Lung (tissue), 12 donors: Measurements from ENCODE around the gene ECI2. TPM values are rescaled to one million over a fixed set of nuclear protein-coding genes. Genes with fewer than 3 reads are reported as not detected.

ENCODE experiments used
- ATAC-seq: fragments of 200-7000 bp; cut with Tn5 transposase; one replicate; pipeline ENCODE4 v1.9.1; 2020; ENCODE audit warnings: moderate number of reproducible peaks; ENCODE audit not compliant: insufficient read depth, low FRiP score
- DNase-seq, 3 donors: peaks; one replicate each; pipeline ENCODE4 v3.0.0-alpha.2; 2013 to 2017
- H3K27ac ChIP-seq, 2 donors: one replicate each; pipeline ENCODE4 v1.5.1; 2013; ENCODE audit warnings: mild to moderate bottlenecking in 2 of 2, moderate library complexity in 2 of 2, control low read depth in 1 of 2, inconsistent platforms in 1 of 2, low read depth in 1 of 2, low read length in 1 of 2
- H3K27me3 ChIP-seq, 3 donors: one replicate each; pipeline ENCODE4 v1.5.1; 2013; ENCODE audit warnings: low read length in 2 of 3; ENCODE audit not compliant: control insufficient read depth in 3 of 3, insufficient read depth in 3 of 3
- H3K36me3 ChIP-seq, 4 donors: one replicate each; pipeline ENCODE4 v1.5.1; 2013; ENCODE audit warnings: low read length in 4 of 4, mild to moderate bottlenecking in 1 of 4, moderate library complexity in 1 of 4; ENCODE audit not compliant: control insufficient read depth in 4 of 4, insufficient read depth in 4 of 4
- H3K4me1 ChIP-seq, 5 donors: one replicate each; pipeline ENCODE4 v1.5.1; 2013; ENCODE audit warnings: low read length in 5 of 5, mild to moderate bottlenecking in 2 of 5, moderate library complexity in 1 of 5; ENCODE audit not compliant: control insufficient read depth in 5 of 5, insufficient read depth in 5 of 5
- H3K4me3 ChIP-seq: one replicate; pipeline ENCODE4 v1.5.1; 2013; ENCODE audit warnings: mild to moderate bottlenecking, control low read depth, moderate library complexity
- H3K9ac ChIP-seq, 2 donors: one replicate each; pipeline ENCODE4 v1.5.1; 2013; ENCODE audit warnings: low read length in 2 of 2, control low read depth in 1 of 2; ENCODE audit not compliant: insufficient read depth in 1 of 2
- H3K9me3 ChIP-seq, 4 donors: one replicate each; pipeline ENCODE4 v1.5.1; 2013; ENCODE audit warnings: low read length in 3 of 4, mild to moderate bottlenecking in 1 of 4, moderate library complexity in 1 of 4; ENCODE audit not compliant: control insufficient read depth in 4 of 4, insufficient read depth in 3 of 4
- WGBS, 2 donors: extraction: QIAGEN DNeasy Blood & Tissue Kit; methylation state at CpG; one replicate each; pipeline ENCODE4 v1.1.7; 2013; 5-methylcytosine and 5-hydroxymethylcytosine counted together
- polyA plus RNA-seq, 2 donors: library from polyadenylated mRNA; stranded (reverse); fragments of 200-250 nt; gene quantifications; one replicate each; pipeline ENCODE4 v1.2.1, GENCODE V29; 2013
- total RNA-seq, 2 donors: library from RNA; depleted of rRNA in 1 of 2; stranded (reverse); fragments of >200 nt in 1 of 2; gene quantifications; one replicate each; pipeline ENCODE4 v1.2.1, GENCODE V29; 2014 to 2021
- TF ChIP-seq, protein P1 (sequence below): IDR thresholded peaks from 2 replicates; pipeline ENCODE4 v1.5.1; 2012; ENCODE audit warnings: mild to moderate bottlenecking; ENCODE audit errors: control extremely low read depth, extremely low read depth
- donor health status: control.
- donor health status: control.
- donor health status: Bipolar disorder and iron deficiency.
- donor health status: healthy.
- donor health status: DM: yes; HTN: yes; CAD: no.

Gene ECI2
- total and polyA plus RNA-seq, 4 donors: 18.9 to 68.0 (median 35.1) TPM

DNA sequence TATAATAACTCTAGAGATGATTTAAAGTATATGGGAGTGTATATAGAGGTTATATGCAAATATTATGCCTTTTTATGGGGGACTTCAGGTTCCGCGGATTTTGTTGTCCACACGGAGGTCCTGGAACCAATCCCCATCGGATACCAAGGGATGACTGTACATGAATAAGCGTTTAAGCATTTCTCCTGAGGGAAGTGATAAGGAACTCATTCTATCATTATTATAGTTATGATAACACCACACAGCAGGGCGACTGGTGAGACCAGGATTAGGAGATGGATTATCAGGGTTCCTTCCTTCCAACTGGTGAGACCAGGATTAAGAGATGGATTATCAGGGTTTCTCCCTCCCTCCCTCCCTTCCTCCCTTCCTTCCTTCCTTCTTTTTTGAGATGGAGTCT lies 6.6 kb downstream of the ECI2 start:
- DNase-seq (no peak), ATAC-seq (no peak)
- 93 to 96% methylated on average over 6 of the region's 6 CpGs for WGBS, 2 donors
- no peak overlapping the region for H3K4me3 ChIP-seq
- TF ChIP-seq, protein P1, sequence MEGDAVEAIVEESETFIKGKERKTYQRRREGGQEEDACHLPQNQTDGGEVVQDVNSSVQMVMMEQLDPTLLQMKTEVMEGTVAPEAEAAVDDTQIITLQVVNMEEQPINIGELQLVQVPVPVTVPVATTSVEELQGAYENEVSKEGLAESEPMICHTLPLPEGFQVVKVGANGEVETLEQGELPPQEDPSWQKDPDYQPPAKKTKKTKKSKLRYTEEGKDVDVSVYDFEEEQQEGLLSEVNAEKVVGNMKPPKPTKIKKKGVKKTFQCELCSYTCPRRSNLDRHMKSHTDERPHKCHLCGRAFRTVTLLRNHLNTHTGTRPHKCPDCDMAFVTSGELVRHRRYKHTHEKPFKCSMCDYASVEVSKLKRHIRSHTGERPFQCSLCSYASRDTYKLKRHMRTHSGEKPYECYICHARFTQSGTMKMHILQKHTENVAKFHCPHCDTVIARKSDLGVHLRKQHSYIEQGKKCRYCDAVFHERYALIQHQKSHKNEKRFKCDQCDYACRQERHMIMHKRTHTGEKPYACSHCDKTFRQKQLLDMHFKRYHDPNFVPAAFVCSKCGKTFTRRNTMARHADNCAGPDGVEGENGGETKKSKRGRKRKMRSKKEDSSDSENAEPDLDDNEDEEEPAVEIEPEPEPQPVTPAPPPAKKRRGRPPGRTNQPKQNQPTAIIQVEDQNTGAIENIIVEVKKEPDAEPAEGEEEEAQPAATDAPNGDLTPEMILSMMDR: no peak
- H3K4me1 ChIP-seq: peaks cover 0 to 9% (median 1%) of the 10 kb centered on the region in 5 donors
- H3K27me3 ChIP-seq: no peaks in the 10 kb centered on the region
- H3K27ac ChIP-seq: no peak overlapping the region
- H3K36me3 ChIP-seq: peaks cover 20 to 43% (median 32%) of the 10 kb centered on the region in 4 donors
- no peaks in the 10 kb centered on the region for H3K9me3 ChIP-seq
- no peak overlapping the region for H3K9ac ChIP-seq

DNA sequence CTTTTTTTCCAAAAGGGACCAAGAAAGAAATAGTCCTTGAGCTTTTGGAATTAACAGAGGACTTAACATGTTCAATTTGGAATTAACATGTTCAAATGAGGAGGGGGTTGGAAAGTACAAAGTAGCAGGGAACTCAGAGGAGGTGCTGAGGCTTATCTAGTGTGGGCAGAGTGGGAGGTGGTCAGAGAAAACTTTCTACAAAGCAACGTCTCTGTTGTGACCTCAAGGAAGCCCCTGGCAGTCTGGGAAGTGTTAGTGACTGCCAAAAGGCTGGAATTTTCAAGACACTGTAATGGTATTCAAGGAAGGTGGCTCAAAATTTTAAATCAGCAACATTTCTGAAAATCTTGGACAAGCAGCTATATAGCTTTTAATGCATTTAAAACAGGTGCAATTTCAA lies 7.3 kb downstream of the ECI2 start:
- ATAC-seq (no peak), DNase-seq (no peak)
- 35 to 70% methylated on average over 1 of the region's 1 CpG for WGBS, 2 donors
- H3K27me3 ChIP-seq: no peaks in the 10 kb centered on the region
- no peaks in the 10 kb centered on the region for H3K9me3 ChIP-seq
- no peak overlapping the region for H3K4me3 ChIP-seq
- H3K9ac ChIP-seq: no peak overlapping the region
- H3K4me1 ChIP-seq: peaks cover 0 to 8% (median 0%) of the 10 kb centered on the region in 5 donors
- peaks cover 22 to 43% (median 33%) of the 10 kb centered on the region in 4 donors for H3K36me3 ChIP-seq
- TF ChIP-seq, protein P1: no peak
- H3K27ac ChIP-seq: no peak overlapping the region

DNA sequence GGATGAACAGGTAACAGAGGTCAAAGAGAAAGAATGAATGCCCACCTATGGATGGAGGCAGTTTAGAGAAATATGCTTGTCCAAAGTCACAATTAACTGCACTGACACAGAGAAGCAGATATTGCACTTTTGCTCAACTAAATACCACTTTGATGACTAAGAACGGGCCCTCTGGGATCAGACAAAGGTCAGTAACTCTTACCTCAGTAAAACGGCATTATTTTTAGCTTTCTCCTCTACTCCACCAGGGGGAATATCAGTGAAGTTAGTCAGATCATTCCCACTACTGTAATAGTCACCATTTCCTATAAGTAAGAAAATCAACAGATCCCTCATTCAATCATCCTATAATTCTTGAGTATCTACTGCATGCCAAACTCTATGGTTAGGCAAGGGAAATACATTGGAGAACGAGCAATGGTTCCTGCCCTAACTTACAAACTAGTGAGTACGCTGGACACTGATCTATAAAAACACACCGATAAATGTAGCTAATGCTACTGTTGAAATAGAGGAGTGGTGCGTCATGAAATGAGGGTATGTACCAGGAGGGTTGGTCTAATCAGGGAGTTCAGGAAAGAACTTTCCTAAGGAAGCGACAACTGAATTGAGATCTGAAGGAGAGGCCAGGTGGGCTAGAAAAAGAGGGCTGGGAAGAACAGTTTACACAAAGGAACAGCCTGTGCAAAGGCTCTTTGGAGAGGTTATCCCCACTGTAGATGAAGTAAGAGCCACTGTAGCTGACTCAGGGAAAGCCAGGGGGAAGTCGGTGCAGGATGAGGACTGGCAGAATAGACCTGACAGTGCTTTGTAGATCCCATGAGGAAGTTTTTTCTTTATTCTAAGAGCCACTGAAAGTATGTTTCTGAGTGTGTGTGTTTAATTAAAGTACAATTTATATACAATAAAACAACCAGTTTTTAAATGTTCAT lies 9.2 kb downstream of the ECI2 start:
- TF ChIP-seq, protein P1: no peak
- ATAC-seq: no peak
- no peak overlapping the region for H3K4me3 ChIP-seq
- 89 to 93% methylated on average over 8 of the region's 8 CpGs for WGBS, 2 donors
- H3K4me1 ChIP-seq: peaks cover 0 to 8% (median 0%) of the 10 kb centered on the region in 5 donors
- H3K9ac ChIP-seq: no peak overlapping the region
- no peak for DNase-seq
- H3K9me3 ChIP-seq: no peaks in the 10 kb centered on the region
- peaks cover 21 to 55% (median 38%) of the 10 kb centered on the region in 4 donors for H3K36me3 ChIP-seq
- no peaks in the 10 kb centered on the region for H3K27me3 ChIP-seq
- peak overlapping the region in 1 of 2 donors; percentile 40 for H3K27ac ChIP-seq
